Mesenchymal stem cell (in vitro differentiated cells and primary cell): ENCODE results near the gene DCAF5.

ENCODE experiments used
- DNase-seq: peaks from one replicate; pipeline ENCODE4 v3.0.0-alpha.2; 2013
- H2AFZ ChIP-seq: one replicate; pipeline ENCODE4 v1.6.1; 2013; ENCODE audit warnings: low read depth, mild to moderate bottlenecking, control low read depth, inconsistent platforms, low read length, moderate library complexity
- H2AK5ac ChIP-seq: 2 replicates; pipeline ENCODE4 v1.6.1; 2013; ENCODE audit warnings: low read length, moderate library complexity, mild to moderate bottlenecking, inconsistent platforms; ENCODE audit not compliant: severe bottlenecking
- H2BK120ac ChIP-seq: one replicate; pipeline ENCODE4 v1.6.1; 2013; ENCODE audit warnings: low read depth, mild to moderate bottlenecking, inconsistent platforms, low read length, moderate library complexity
- H2BK12ac ChIP-seq, 2 experiments: one replicate each; pipeline ENCODE4 v1.6.1; 2013; ENCODE audit warnings: inconsistent platforms in 2 of 2, low read length in 2 of 2, mild to moderate bottlenecking in 2 of 2, moderate library complexity in 2 of 2, control low read depth in 1 of 2
- H2BK15ac ChIP-seq: one replicate; pipeline ENCODE4 v1.6.1; 2013; ENCODE audit warnings: mild to moderate bottlenecking, low read depth, inconsistent platforms; ENCODE audit not compliant: poor library complexity, severe bottlenecking
- H2BK5ac ChIP-seq: 2 replicates; pipeline ENCODE4 v1.6.1; 2013; ENCODE audit warnings: low read depth, mild to moderate bottlenecking, low read length, control low read depth, inconsistent platforms; ENCODE audit not compliant: poor library complexity, severe bottlenecking
- H3K14ac ChIP-seq, 2 experiments: one replicate each; pipeline ENCODE4 v1.6.1; 2013; ENCODE audit warnings: inconsistent platforms in 2 of 2, low read length in 2 of 2, control low read depth in 1 of 2, mild to moderate bottlenecking in 1 of 2, moderate library complexity in 1 of 2
- H3K18ac ChIP-seq, 2 experiments: one replicate each; pipeline ENCODE4 v1.6.1; 2013; ENCODE audit warnings: inconsistent platforms in 2 of 2, low read length in 2 of 2, control low read depth in 1 of 2, low read depth in 1 of 2, mild to moderate bottlenecking in 1 of 2
- H3K23ac ChIP-seq, 2 experiments: one replicate each; pipeline ENCODE4 v1.6.1; 2013; ENCODE audit warnings: inconsistent platforms in 2 of 2, low read length in 2 of 2, mild to moderate bottlenecking in 2 of 2, moderate library complexity in 2 of 2, control low read depth in 1 of 2
- H3K27ac ChIP-seq: 2 replicates; pipeline ENCODE4 v1.5.1; 2013; ENCODE audit warnings: mild to moderate bottlenecking, moderate library complexity, low read length, control low read depth, inconsistent platforms; ENCODE audit not compliant: poor library complexity, severe bottlenecking
- H3K27me3 ChIP-seq, 2 experiments: 2 replicates each; pipeline versions ENCODE4 v1.6.1 to v1.7.0; 2013; ENCODE audit warnings: low read length in 2 of 2, mild to moderate bottlenecking in 2 of 2, moderate library complexity in 2 of 2, control low read depth in 1 of 2, inconsistent platforms in 1 of 2; ENCODE audit not compliant: control insufficient read depth in 1 of 2, insufficient read depth in 1 of 2
- H3K36me3 ChIP-seq, 2 experiments: 2 replicates each; pipeline versions ENCODE4 v1.6.1 to v1.7.0; 2013; ENCODE audit warnings: low read length in 2 of 2, control low read depth in 1 of 2, inconsistent platforms in 1 of 2, low read depth in 1 of 2, mild to moderate bottlenecking in 1 of 2; ENCODE audit not compliant: insufficient read depth in 2 of 2, control insufficient read depth in 1 of 2
- H3K4ac ChIP-seq, 2 experiments: one replicate each; pipeline ENCODE4 v1.6.1; 2013; ENCODE audit warnings: inconsistent platforms in 2 of 2, low read length in 2 of 2, mild to moderate bottlenecking in 2 of 2, moderate library complexity in 2 of 2, control low read depth in 1 of 2, low read depth in 1 of 2
- H3K4me1 ChIP-seq: 2 replicates; pipeline ENCODE4 v1.6.1; 2013; ENCODE audit warnings: low read depth, low read length, control low read depth; ENCODE audit not compliant: control insufficient read depth, insufficient read depth
- H3K4me2 ChIP-seq: 2 replicates; pipeline ENCODE4 v1.6.1; 2013; ENCODE audit warnings: low read length, mild to moderate bottlenecking, inconsistent platforms; ENCODE audit not compliant: poor library complexity, severe bottlenecking
- H3K4me3 ChIP-seq, 2 experiments: 2 replicates each; pipeline versions ENCODE4 v1.5.1 to v1.7.0; 2013; ENCODE audit warnings: low read length in 2 of 2, mild to moderate bottlenecking in 2 of 2, control low read depth in 1 of 2, low read depth in 1 of 2; ENCODE audit not compliant: insufficient read depth in 1 of 2
- H3K79me1 ChIP-seq: replicated peaks from 2 replicates; pipeline ENCODE4 v1.6.1; 2013; ENCODE audit warnings: mild to moderate bottlenecking, control low read depth, low read length, inconsistent platforms; ENCODE audit not compliant: poor library complexity, severe bottlenecking
- H3K9ac ChIP-seq: 2 replicates; pipeline ENCODE4 v1.7.0; 2013; ENCODE audit warnings: mild to moderate bottlenecking, low read length, moderate library complexity
- H3K9me3 ChIP-seq: 2 replicates; pipeline ENCODE4 v1.7.0; 2013; ENCODE audit warnings: mild to moderate bottlenecking, low read length; ENCODE audit not compliant: control insufficient read depth
- H4K8ac ChIP-seq: one replicate; pipeline ENCODE4 v1.6.1; 2013; ENCODE audit warnings: inconsistent platforms, mild to moderate bottlenecking, low read length, moderate library complexity
- H4K91ac ChIP-seq: one replicate; pipeline ENCODE4 v1.6.1; 2013; ENCODE audit warnings: mild to moderate bottlenecking, low read length, inconsistent platforms
- WGBS: methylation state at CpG from one replicate; pipeline ENCODE4 v1.1.7; 2013; ENCODE audit warnings: mixed read lengths; 5-methylcytosine and 5-hydroxymethylcytosine counted together

The DCAF5 gene

GRCh38 chr14:69137843-69138535 lies 14.9 kb downstream of the DCAF5 start:
- Histone ChIP-seq H3K79me1 (peaks cover 18% of the 10 kb centered on the region), H3K4me2 (peak overlapping the region; percentile 6), H4K8ac (no peak overlapping the region), H2AK5ac (no peak overlapping the region), H3K18ac (peak overlapping the region in 1 of 2 experiments; percentile 33), H2BK12ac (no peak overlapping the region), H3K9ac (peak overlapping the region; percentile 26), H3K27ac (no peak overlapping the region), H3K4ac (no peak overlapping the region), H3K14ac (no peak overlapping the region), H2BK120ac (no peak overlapping the region), H2AFZ (no peak overlapping the region), H4K91ac (no peak overlapping the region), H3K23ac (no peak overlapping the region), H3K4me1 (peaks cover 7% of the 10 kb centered on the region), H3K36me3 (peaks cover 0 to 8% of the 10 kb centered on the region in 2 experiments), H2BK15ac (no peak overlapping the region), H2BK5ac (no peak overlapping the region), H3K27me3 (no peaks in the 10 kb centered on the region), H3K9me3 (no peaks in the 10 kb centered on the region), H3K4me3 (no peak overlapping the region)
- peak; percentile 62 for DNase-seq
- WGBS = 70% methylated on average over 2 of the region's 2 CpGs

GRCh38 chr14:69137416-69137815 lies 15.5 kb downstream of the DCAF5 start:
- Histone ChIP-seq H2AFZ (no peak overlapping the region), H2BK15ac (no peak overlapping the region), H3K9me3 (no peaks in the 10 kb centered on the region), H2AK5ac (no peak overlapping the region), H3K23ac (no peak overlapping the region), H3K9ac (no peak overlapping the region), H3K4me3 (no peak overlapping the region), H3K27me3 (no peaks in the 10 kb centered on the region), H2BK120ac (no peak overlapping the region), H3K79me1 (peaks cover 17% of the 10 kb centered on the region), H3K4me1 (peaks cover 7% of the 10 kb centered on the region), H4K8ac (no peak overlapping the region), H3K36me3 (peaks cover 0 to 4% of the 10 kb centered on the region in 2 experiments), H2BK12ac (no peak overlapping the region), H3K18ac (no peak overlapping the region), H3K27ac (no peak overlapping the region), H4K91ac (no peak overlapping the region), H3K4me2 (no peak overlapping the region), H3K14ac (no peak overlapping the region), H3K4ac (no peak overlapping the region), H2BK5ac (no peak overlapping the region)
- 100% methylated on average over 1 of the region's 1 CpG for WGBS
- DNase-seq = peak; percentile 45

GRCh38 chr14:69135133-69135532 lies 17.8 kb downstream of the DCAF5 start:
- Histone ChIP-seq H3K14ac (no peak overlapping the region), H3K4ac (no peak overlapping the region), H3K23ac (no peak overlapping the region), H3K4me3 (no peak overlapping the region), H4K91ac (no peak overlapping the region), H3K9me3 (no peaks in the 10 kb centered on the region), H3K27me3 (no peaks in the 10 kb centered on the region), H3K4me1 (peaks cover 4% of the 10 kb centered on the region), H3K18ac (no peak overlapping the region), H4K8ac (no peak overlapping the region), H2AK5ac (no peak overlapping the region), H3K27ac (no peak overlapping the region), H2AFZ (no peak overlapping the region), H3K79me1 (peaks cover 12% of the 10 kb centered on the region), H3K36me3 (no peaks in the 10 kb centered on the region), H2BK12ac (no peak overlapping the region), H2BK5ac (no peak overlapping the region), H2BK120ac (no peak overlapping the region), H3K4me2 (no peak overlapping the region), H2BK15ac (no peak overlapping the region), H3K9ac (no peak overlapping the region)
- 98% methylated on average over 3 of the region's 4 CpGs for WGBS
- DNase-seq = no peak

- Histone ChIP-seq H2AK5ac (no peak overlapping the region), H4K8ac (no peak overlapping the region), H3K36me3 (no peaks in the 10 kb centered on the region), H3K4me3 (peak overlapping the region in 1 of 2 experiments; percentile 63), H2BK15ac (no peak overlapping the region), H3K27ac (no peak overlapping the region), H3K23ac (no peak overlapping the region), H2BK120ac (no peak overlapping the region), H2BK12ac (no peak overlapping the region), H3K79me1 (peaks cover 10% of the 10 kb centered on the region), H4K91ac (no peak overlapping the region), H3K18ac (no peak overlapping the region), H2AFZ (no peak overlapping the region), H2BK5ac (no peak overlapping the region), H3K9me3 (no peaks in the 10 kb centered on the region), H3K27me3 (no peaks in the 10 kb centered on the region), H3K14ac (no peak overlapping the region), H3K4ac (no peak overlapping the region), H3K4me1 (peaks cover 6% of the 10 kb centered on the region), H3K9ac (peak overlapping the region; percentile 46), H3K4me2 (no peak overlapping the region)
- WGBS = 50% methylated on average over 2 of the region's 3 CpGs
- DNase-seq = peak; percentile 81
These were observed 19.5 kb downstream of the DCAF5 start for GRCh38 chr14:69133206-69134125.
